ENCODE data around the gene CFI. TPM values are rescaled to one million over a fixed set of nuclear protein-coding genes. Genes with fewer than 3 reads are reported as not detected.

Gene CFI
- not detected for total RNA-seq

GRCh38 chr4:109801895-109802319, at the start of gene CFI:
CFI (minus strand) TSS chr4:109801999; CDS start chr4:109801971, 28 bp downstream.
- no peaks in the 10 kb centered on the region for H3K36me3 Mint-ChIP-seq
- no peaks in the 10 kb centered on the region for H3K9me3 Mint-ChIP-seq
- no peak for ATAC-seq
- no peak within 1 kb of the TSS for H3K27ac Mint-ChIP-seq
- no peak for DNase-seq (ENCODE audit: low spot score in 2 of 2)

GRCh38 chr4:109850601-109851000, 48.8 kb upstream of the CFI start:
- Mint-ChIP-seq H3K27ac (no peak overlapping the region), H3K9me3 (peaks cover 2% of the 10 kb centered on the region in 2 donors), H3K36me3 (peaks cover 2 to 14% of the 10 kb centered on the region in 2 donors)
- no peak for ATAC-seq
- no peak for DNase-seq (ENCODE audit: low spot score in 2 of 2)

- Mint-ChIP-seq H3K27ac (no peak overlapping the region), H3K36me3 (peaks cover 0 to 8% of the 10 kb centered on the region in 2 donors), H3K9me3 (no peaks in the 10 kb centered on the region)
- DNase-seq (ENCODE audit: low spot score in 2 of 2): no peak
- ATAC-seq: no peak
These were observed 46.7 kb upstream of the CFI start for GRCh38 chr4:109848501-109848900.

GRCh38 chr4:109847896-109848442, 46.2 kb upstream of the CFI start, which contains the start of gene LRIT3:
LRIT3 (plus strand) TSS chr4:109848107; CDS start chr4:109848202, 95 bp downstream.
- H3K27ac Mint-ChIP-seq: no peak within 1 kb of the TSS
- peaks cover 0 to 2% of the 10 kb centered on the region in 2 donors for H3K36me3 Mint-ChIP-seq
- DNase-seq (ENCODE audit: low spot score in 2 of 2) (no peak), ATAC-seq (no peak)
- no peaks in the 10 kb centered on the region for H3K9me3 Mint-ChIP-seq

DNA sequence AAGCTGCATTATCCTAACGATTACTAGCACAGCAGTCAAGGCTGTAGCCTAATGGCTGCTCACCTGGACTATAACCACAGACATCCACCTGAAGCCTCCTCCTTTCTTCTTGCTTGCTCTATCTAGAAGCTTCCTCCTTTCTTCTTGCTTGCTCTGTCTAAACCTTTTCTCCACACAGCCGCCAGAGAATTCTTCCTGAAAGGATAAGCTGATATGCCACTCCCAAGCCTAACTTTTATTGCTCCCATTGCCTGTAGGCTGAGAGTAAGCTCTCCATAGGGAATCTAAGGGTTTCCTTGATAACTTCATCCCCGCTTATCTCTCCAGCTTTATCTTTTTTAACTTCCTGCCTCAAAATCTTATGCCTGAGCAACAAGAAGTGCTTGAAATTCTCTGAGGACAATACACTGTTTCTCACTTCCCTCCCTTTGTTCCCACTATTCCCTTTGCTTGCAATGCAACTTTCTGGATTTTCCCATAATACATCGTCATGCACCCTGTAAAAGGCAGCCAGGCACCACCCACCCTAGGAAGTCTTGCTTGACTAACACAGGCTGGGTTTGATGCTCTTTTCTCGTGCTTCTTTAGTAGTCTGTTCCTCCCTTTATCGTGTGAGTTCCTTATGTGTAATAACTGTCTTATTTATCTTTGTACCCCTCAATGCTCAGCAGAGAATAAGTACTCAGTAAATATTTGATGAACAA, 44.7 kb upstream of the CFI start:
- H3K9me3 Mint-ChIP-seq: no peaks in the 10 kb centered on the region
- H3K27ac Mint-ChIP-seq: no peak overlapping the region
- H3K36me3 Mint-ChIP-seq: no peaks in the 10 kb centered on the region
- DNase-seq (ENCODE audit: low spot score in 2 of 2): no peak
- no peak for ATAC-seq

GRCh38 chr4:109836985-109837384, 35.2 kb upstream of the CFI start:
- DNase-seq (ENCODE audit: low spot score in 2 of 2) (no peak), ATAC-seq (no peak)
- H3K36me3 Mint-ChIP-seq: peaks cover 6 to 21% of the 10 kb centered on the region in 2 donors
- H3K27ac Mint-ChIP-seq: no peak overlapping the region
- H3K9me3 Mint-ChIP-seq: no peaks in the 10 kb centered on the region

GRCh38 chr4:109833756-109834155, 32.0 kb upstream of the CFI start:
- Mint-ChIP-seq H3K9me3 (no peaks in the 10 kb centered on the region), H3K27ac (no peak overlapping the region), H3K36me3 (peaks cover 6 to 21% of the 10 kb centered on the region in 2 donors)
- no peak for ATAC-seq
- DNase-seq (ENCODE audit: low spot score in 2 of 2): no peak

- Mint-ChIP-seq H3K36me3 (peaks cover 0 to 6% of the 10 kb centered on the region in 2 donors), H3K27ac (no peak within 1 kb of the TSS), H3K9me3 (no peaks in the 10 kb centered on the region)
- ATAC-seq: no peak
- no peak for DNase-seq (ENCODE audit: low spot score in 2 of 2)
These were observed 25.9 kb upstream of the CFI start, which contains the start of gene RRH for GRCh38 chr4:109827672-109828071. RRH (plus strand) TSS chr4:109827972; CDS start chr4:109828028, 56 bp downstream.

GRCh38 chr4:109826719-109827118, 24.9 kb upstream of the CFI start:
- DNase-seq (ENCODE audit: low spot score in 2 of 2) (no peak), ATAC-seq (peak in 1 of 2 donors; percentile 38)
- peaks cover 0 to 6% of the 10 kb centered on the region in 2 donors for H3K36me3 Mint-ChIP-seq
- no peaks in the 10 kb centered on the region for H3K9me3 Mint-ChIP-seq
- no peak overlapping the region for H3K27ac Mint-ChIP-seq

- ATAC-seq: peak; percentile 37 to 83
- H3K36me3 Mint-ChIP-seq: peaks cover 20 to 41% of the 10 kb centered on the region in 2 donors
- peak in 1 of 2 donors; percentile 5 for DNase-seq (ENCODE audit: low spot score in 2 of 2)
These were observed 19.4 kb upstream of the CFI start for GRCh38 chr4:109821185-109821584.

DNA sequence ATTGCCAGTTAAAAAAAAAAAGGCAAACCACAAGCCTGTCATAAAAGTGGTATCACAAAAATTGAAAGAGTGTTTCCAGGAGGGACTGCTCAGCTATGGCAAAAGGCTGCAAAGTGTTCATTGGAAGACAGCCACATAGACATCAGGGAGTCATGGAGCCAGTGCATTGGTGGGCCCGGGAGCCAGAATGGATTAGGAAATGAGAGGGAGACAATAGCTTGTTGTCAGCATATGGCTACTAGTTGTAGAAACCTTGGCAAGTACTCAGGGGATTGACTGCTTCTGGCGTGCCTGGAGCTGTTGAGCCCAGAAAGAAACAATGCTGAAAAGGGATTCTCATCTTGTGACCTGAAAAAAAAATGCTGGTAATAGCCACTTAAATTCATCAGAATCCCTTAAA, 18.8 kb upstream of the CFI start:
- DNase-seq (ENCODE audit: low spot score in 2 of 2): peak in 1 of 2 donors; percentile 7
- Mint-ChIP-seq H3K9me3 (peaks cover 0 to 7% of the 10 kb centered on the region in 2 donors), H3K27ac (peak overlapping the region; percentile 76 to 87), H3K36me3 (peaks cover 26 to 47% of the 10 kb centered on the region in 2 donors)
- peak in 1 of 2 donors; percentile 14 for ATAC-seq

More at GRCh38 chr4:109821185-109821584, 19.4 kb upstream of the CFI start:
- Mint-ChIP-seq H3K27ac (peak overlapping the region; percentile 69 to 76), H3K9me3 (peaks cover 0 to 7% of the 10 kb centered on the region in 2 donors)

DNA sequence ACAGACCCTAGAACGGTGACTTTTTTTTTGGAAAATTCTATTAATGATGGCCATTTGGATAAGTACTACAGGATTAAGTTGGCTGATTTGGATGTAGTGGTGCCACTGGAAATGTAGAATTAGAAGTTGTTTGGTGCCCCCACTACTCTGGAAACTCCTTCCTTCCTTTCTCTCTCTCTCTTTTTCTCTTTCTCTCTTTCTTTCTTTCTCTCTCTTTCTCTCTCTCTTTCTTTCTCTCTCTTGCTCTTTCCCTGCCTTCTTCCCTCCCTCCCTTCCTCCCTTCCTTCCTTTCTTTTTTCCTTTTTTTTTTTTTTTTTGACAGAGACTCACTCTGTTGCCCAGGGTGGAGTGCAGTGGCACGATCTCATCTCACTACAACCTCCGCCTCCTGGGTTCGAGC, 16.5 kb upstream of the CFI start:
- H3K27ac Mint-ChIP-seq: peak overlapping the region in 1 of 2 donors; percentile 78
- peaks cover 0 to 7% of the 10 kb centered on the region in 2 donors for H3K9me3 Mint-ChIP-seq
- ATAC-seq: no peak
- H3K36me3 Mint-ChIP-seq: peaks cover 29 to 50% of the 10 kb centered on the region in 2 donors
- no peak for DNase-seq (ENCODE audit: low spot score in 2 of 2)

GRCh38 chr4:109816894-109817293, 15.1 kb upstream of the CFI start:
- ATAC-seq (peak; percentile 50 to 60), DNase-seq (ENCODE audit: low spot score in 2 of 2) (no peak)
- Mint-ChIP-seq H3K36me3 (peaks cover 29 to 44% of the 10 kb centered on the region in 2 donors), H3K9me3 (peaks cover 0 to 7% of the 10 kb centered on the region in 2 donors), H3K27ac (peak overlapping the region; percentile 95 to 97)

DNA sequence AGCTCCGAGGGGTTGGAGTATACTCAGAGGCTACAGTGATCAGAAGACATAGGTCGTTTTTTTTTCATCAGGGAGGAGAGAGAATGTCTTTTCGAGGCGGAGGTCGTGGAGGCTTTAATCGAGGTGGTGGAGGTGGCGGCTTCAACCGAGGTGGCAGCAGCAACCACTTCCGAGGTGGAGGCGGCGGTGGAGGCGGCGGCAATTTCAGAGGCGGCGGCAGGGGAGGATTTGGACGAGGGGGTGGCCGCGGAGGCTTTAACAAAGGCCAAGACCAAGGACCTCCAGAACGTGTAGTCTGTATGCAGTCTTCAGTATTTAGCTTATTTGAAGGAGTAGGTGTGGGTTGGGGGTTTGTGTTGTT, 14.3 kb upstream of the CFI start:
- ATAC-seq (peak in 1 of 2 donors; percentile 4), DNase-seq (ENCODE audit: low spot score in 2 of 2) (peak; percentile 46 to 60)
- Mint-ChIP-seq H3K36me3 (peaks cover 29 to 42% of the 10 kb centered on the region in 2 donors), H3K9me3 (peaks cover 0 to 7% of the 10 kb centered on the region in 2 donors), H3K27ac (peak overlapping the region; percentile 95 to 97)

DNA sequence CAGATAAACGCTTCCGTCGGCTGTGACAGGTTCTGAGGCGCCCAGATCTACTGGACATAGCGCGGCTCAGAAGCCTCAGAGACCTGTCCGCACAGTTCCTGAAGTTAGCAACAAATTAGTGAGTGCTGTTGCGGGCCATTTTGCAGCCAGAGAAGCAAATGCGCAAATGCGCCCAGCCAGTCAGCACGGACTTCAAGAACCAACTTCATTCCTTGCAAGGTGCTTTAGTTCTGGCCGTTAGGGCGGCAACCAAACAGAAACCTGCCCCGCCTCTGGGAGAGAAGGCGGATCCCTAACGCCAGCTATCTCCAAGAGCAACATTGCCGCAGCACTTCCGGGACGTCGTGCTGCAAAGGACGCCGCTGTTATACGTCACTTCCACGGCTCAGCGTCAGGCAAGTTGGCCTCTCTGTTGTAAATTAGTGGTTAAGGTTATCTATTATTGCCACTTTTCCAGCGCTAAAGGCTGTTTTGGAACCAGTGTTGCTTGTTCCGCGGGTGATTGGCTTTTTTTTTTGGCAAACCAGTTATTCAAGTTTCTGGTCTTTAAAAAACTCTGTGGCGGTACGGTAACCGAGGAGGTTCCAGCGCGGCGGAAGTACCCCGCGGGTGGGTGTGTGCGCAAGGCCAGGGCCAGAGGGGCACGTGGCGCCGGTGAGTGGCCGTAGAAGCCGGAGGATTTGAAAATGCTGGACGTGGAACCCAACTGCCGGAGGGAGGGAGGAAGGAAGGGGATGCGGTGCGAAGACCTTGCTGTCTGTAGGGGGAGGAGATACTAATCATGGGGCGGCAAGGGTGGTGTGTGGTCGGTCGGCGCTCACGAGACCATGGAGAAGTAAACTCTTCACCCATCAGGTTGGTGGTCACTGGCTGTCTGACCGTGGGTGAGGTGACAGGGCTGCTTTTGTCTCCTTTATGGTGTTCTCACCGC, 13.6 kb upstream of the CFI start, which contains the start of gene GAR1:
Gene GAR1, plus strand, starts transcription at position 612 of the 931 bp plus-strand sequence. CDS start 403 bp downstream, outside the sequence.
- Mint-ChIP-seq H3K27ac (peak within 1 kb of the TSS; percentile 95 to 97), H3K36me3 (peaks cover 29 to 35% of the 10 kb centered on the region in 2 donors), H3K9me3 (peaks cover 0 to 7% of the 10 kb centered on the region in 2 donors)
- peak; percentile 94 to 95 for ATAC-seq
- DNase-seq (ENCODE audit: low spot score in 2 of 2): peak; percentile 79 to 88

DNA sequence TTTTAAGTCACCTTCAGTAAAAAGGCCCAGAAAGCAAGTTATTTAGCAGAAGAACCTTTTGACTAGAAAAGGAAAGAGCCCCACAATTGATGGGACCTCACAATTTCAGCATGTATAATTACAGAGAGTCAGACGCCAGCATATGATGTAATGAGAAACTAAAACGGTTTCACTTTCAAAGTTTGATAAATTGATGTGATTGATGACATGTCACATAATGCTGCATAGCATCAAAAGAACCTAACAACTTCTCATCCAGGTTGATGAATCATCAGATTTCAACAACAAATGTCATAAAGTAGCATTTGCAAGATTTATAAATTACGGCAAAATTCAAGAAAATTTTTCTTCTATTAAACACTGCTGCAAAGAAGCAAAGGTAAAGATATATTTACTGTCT, 9.9 kb upstream of the CFI start:
- H3K36me3 Mint-ChIP-seq: peaks cover 10 to 15% of the 10 kb centered on the region in 2 donors
- ATAC-seq (no peak), DNase-seq (ENCODE audit: low spot score in 2 of 2) (no peak)
- H3K9me3 Mint-ChIP-seq: no peaks in the 10 kb centered on the region
- no peak overlapping the region for H3K27ac Mint-ChIP-seq

Data from activated naive CD4-positive, alpha-beta T cell treated with anti-CD3 and anti-CD28 coated beads, Interleukin-2, amount 50 U/mL, for 72 hours (primary cell).